K562 (cell line): Measurements from ENCODE around the gene MATN1. TPM values are rescaled to one million over a fixed set of nuclear protein-coding genes. Genes with fewer than 3 reads are reported as not detected.

Experiments used
- ATAC-seq: fragments of 200-7000 bp; cut with Tn5 transposase; 3 replicates; pipeline ENCODE4 v1.9.1; 2020; ENCODE audit warnings: moderate library complexity
- BruUV-seq: library from RNA; stranded (reverse); fragments of 400-500 nt; replicated peaks from 2 replicates; lab custom pipeline; 2021; lab: Mats Ljungman, UMichigan
- CTCF ChIA-PET: fragments of 300-600 bp; formaldehyde crosslinking; extraction: SDS; loops from one replicate; lab custom pipeline; 2021; ENCODE audit warnings: low intra/inter-chr PET ratio; lab: Yijun Ruan, JAX
- POLR2A ChIA-PET: fragments of 300-600, 350-650 bp; sonication (Branson Sonifier 250); formaldehyde crosslinking; extraction: SDS; loops from one replicate; lab custom pipeline; 2021; ENCODE audit warnings: antibody characterized with exemption, inconsistent platforms; lab: Yijun Ruan, JAX
- DNase-seq, 4 experiments: peaks; one replicate each; pipeline versions ENCODE4 v3.0.0 to v3.0.0-alpha.2; 2011 to 2018; ENCODE audit warnings: low spot score in 3 of 4, mixed read lengths in 3 of 4; ENCODE audit errors: extremely low read depth in 1 of 4
- FAIRE-seq: peaks from 2 replicates; lab custom pipeline; 2011; peaks lifted over from hg19 to GRCh38; lab: Jason Lieb, UNC
- H2AFZ ChIP-seq: 2 replicates; pipeline ENCODE4 v1.6.0; 2011; ENCODE audit warnings: low read depth, low read length, control low read depth, inconsistent platforms
- H3K27ac ChIP-seq: fragments of 200-600 bp; 3 replicates; pipeline ENCODE4 v1.8.0; 2011; ENCODE audit warnings: low read depth, mild to moderate bottlenecking, control low read depth, inconsistent platforms, low read length, moderate library complexity, mixed read lengths; ENCODE audit errors: extremely low read depth
- H3K27me3 ChIP-seq, 2 experiments: fragments of 300-600 bp in 1 of 2; 2 replicates in 1 of 2; 3 replicates in 1 of 2; pipeline versions ENCODE4 v1.6.0 to v1.8.0; 2011; ENCODE audit warnings: inconsistent platforms in 2 of 2, low read length in 2 of 2, mild to moderate bottlenecking in 1 of 2, mixed read lengths in 1 of 2, moderate library complexity in 1 of 2; ENCODE audit not compliant: control insufficient read depth in 2 of 2, insufficient read depth in 2 of 2
- H3K36me3 ChIP-seq: fragments of 300-600 bp; 3 replicates; pipeline ENCODE4 v1.8.0; 2011; ENCODE audit warnings: mild to moderate bottlenecking, low read length, inconsistent platforms; ENCODE audit not compliant: control insufficient read depth, insufficient read depth
- H3K4me1 ChIP-seq, 2 experiments: fragments of 200-600 bp in 1 of 2; replicated peaks in 1 of 2; 2 replicates in 1 of 2; 3 replicates in 1 of 2; pipeline versions ENCODE4 v1.5.1 to v1.8.0; 2011; ENCODE audit warnings: inconsistent platforms in 2 of 2, low read length in 2 of 2, mild to moderate bottlenecking in 1 of 2, mixed read lengths in 1 of 2, moderate library complexity in 1 of 2; ENCODE audit not compliant: control insufficient read depth in 2 of 2, insufficient read depth in 2 of 2
- H3K4me2 ChIP-seq: 2 replicates; pipeline ENCODE4 v1.6.1; 2011; ENCODE audit warnings: low read length, control low read depth, inconsistent platforms, mixed read lengths; ENCODE audit not compliant: insufficient read depth
- H3K4me3 ChIP-seq: fragments of 200-600 bp; sonication (generic), shearing (Covaris generic); 2 replicates; pipeline ENCODE4 v1.5.1; 2016; ENCODE audit warnings: control low read depth, inconsistent platforms
- H3K79me2 ChIP-seq: fragments of 200-600 bp; 3 replicates; pipeline ENCODE4 v1.8.0; 2011; ENCODE audit warnings: low read length, inconsistent platforms; ENCODE audit not compliant: control insufficient read depth, insufficient read depth
- H3K9ac ChIP-seq, 2 experiments: 2 replicates each; pipeline versions ENCODE4 v1.6.0 to v1.6.1; 2011; ENCODE audit warnings: low read depth in 2 of 2, low read length in 2 of 2, control low read depth in 1 of 2, inconsistent platforms in 1 of 2, mild to moderate bottlenecking in 1 of 2, mixed read lengths in 1 of 2; ENCODE audit not compliant: insufficient read depth in 1 of 2
- H3K9me1 ChIP-seq: one replicate; pipeline ENCODE4 v1.6.0; 2011; ENCODE audit warnings: inconsistent platforms, mild to moderate bottlenecking, low read length, moderate library complexity; ENCODE audit not compliant: control insufficient read depth, insufficient read depth
- H3K9me3 ChIP-seq: replicated peaks from 2 replicates; pipeline ENCODE4 v1.5.1; 2011; ENCODE audit warnings: low read depth, low read length, inconsistent platforms; ENCODE audit not compliant: control insufficient read depth, insufficient read depth
- H4K20me1 ChIP-seq: replicated peaks from 2 replicates; pipeline ENCODE4 v1.6.1; 2011; ENCODE audit warnings: low read length, inconsistent platforms, mixed read lengths; ENCODE audit not compliant: control insufficient read depth, insufficient read depth
- BACH1 ChIP-seq: fragments of 200-800 bp; sonication (Bioruptor generic); IDR thresholded peaks from 2 replicates; pipeline ENCODE4 v1.6.1; 2016; ENCODE audit warnings: missing genetic modification characterization, missing compliant biosample characterization
- DACH1 ChIP-seq: fragments of 450-650 bp; IDR thresholded peaks from 2 replicates; pipeline ENCODE4 v1.6.1; 2018; ENCODE audit not compliant: partially characterized antibody
- ZNF165 ChIP-seq: fragments of 250-450 bp; sonication (Bioruptor Pico); IDR thresholded peaks from 2 replicates; pipeline ENCODE4 v1.4.0; 2020; ENCODE audit warnings: borderline replicate concordance
- ZNF280B ChIP-seq: fragments of 250-450 bp; sonication (Bioruptor Pico); IDR thresholded peaks from 2 replicates; pipeline ENCODE4 v1.5.1; 2021; ENCODE audit warnings: mild to moderate bottlenecking
- ZNF717 ChIP-seq: fragments of 250-450 bp; sonication (Bioruptor Pico); IDR thresholded peaks from 2 replicates; pipeline ENCODE4 v1.5.0; 2021
- WGBS: fragments of 100-300 bp; shearing (Covaris generic); methylation state at CpG from one replicate; pipeline ENCODE4 v1.1.6; 2016; ENCODE audit warnings: low coverage, mixed read lengths; ENCODE audit not compliant: insufficient coverage; ENCODE audit errors: missing lambda C conversion rate; 5-methylcytosine and 5-hydroxymethylcytosine counted together
- in situ Hi-C: fragments of 300-500 bp; cut with MboI; formaldehyde crosslinking; loops from 4 replicates; pipeline ENCODE4 v1.15.0; 2018; ENCODE audit warnings: inconsistent platforms, mixed read lengths
- intact Hi-C: fragments of 100-400 bp; cut with micrococcal nuclease; formaldehyde crosslinking; loops from 2 replicates; pipeline ENCODE4 v1.14.2; 2022
- polyA plus RNA-seq, 8 experiments: library from polyadenylated mRNA; depleted of rRNA in 4 of 8; stranded (reverse) in 5 of 8; unstranded in 3 of 8; fragments of >200 nt; fragmentation: Nextera tagmentation in 2 of 8; fragmentation: Illumina TruSeq in 1 of 8; extraction: Ambion mirVana in 2 of 8; extraction: Trizol in 1 of 8; gene quantifications; 2 replicates each; pipeline versions ENCODE4 v1.2.1 to v1.2.3, GENCODE V29; 2011 to 2014; ENCODE audit warnings: inconsistent platforms in 1 of 8, missing spikeins in 1 of 8
- total RNA-seq, 7 experiments: library from RNA; depleted of rRNA in 6 of 7; stranded (reverse); fragments of >200 nt in 6 of 7; fragmentation: Illumina TruSeq in 2 of 7; extraction: Trizol in 2 of 7; gene quantifications; 2 replicates each; pipeline versions ENCODE4 v1.2.1 to v1.2.3, GENCODE V29; 2011 to 2021; ENCODE audit warnings: low replicate concordance in 1 of 7

Gene MATN1
- total and polyA plus RNA-seq, 9 of the 15 experiments (the other 6 are each of a cell fraction or from before 2014, with no cell fraction given): 0.10 to 2.3 (median 1.2) TPM

- TF ChIP-seq BACH1 (tag): no peak
- TF ChIP-seq ZNF717: no peak
- no peak for TF ChIP-seq ZNF280B (CRISPR knock-in tag)
Measured at GRCh38 chr1:30691480-30691879, 31.9 kb downstream of the MATN1 start (continued).

- no peak overlapping the region for H3K4me3 ChIP-seq
- under 1% methylated on average over 7 of the region's 7 CpGs for WGBS
- peaks cover 20 to 57% of the 10 kb centered on the region in 2 experiments; a peak in 4 of 5 replicates for H3K27me3 ChIP-seq
- in situ Hi-C loops (no loop called here), intact Hi-C loops (no loop called here)
- 0 out of 2 replicates have a peak, but pooled peaks cover 10% of the 10 kb centered on the region for H4K20me1 ChIP-seq
- no peaks in the 10 kb centered on the region for H3K79me2 ChIP-seq
- H3K9ac ChIP-seq: no peak overlapping the region
- no peaks in the 10 kb centered on the region for H3K9me1 ChIP-seq
- CTCF ChIA-PET: no interaction called here
- no peak for DNase-seq
- peaks cover 0 to 6% of the 10 kb centered on the region in 2 experiments; a peak in 1 of 5 replicates for H3K4me1 ChIP-seq
- POLR2A ChIA-PET: interaction anchor here (0.7 to 1.1 kb wide), 4 partner anchors 11 to 1307 kb away, joined by 3 read pairs; partner anchors contain the start of gene MATN1
- no peaks in the 10 kb centered on the region for H3K36me3 ChIP-seq
- BruUV-seq: no TSS peak
- no peak for TF ChIP-seq ZNF165
- peak; percentile 50 for TF ChIP-seq DACH1
- FAIRE-seq: peak; percentile 11
- no peaks in the 10 kb centered on the region for H3K9me3 ChIP-seq
- no peak for ATAC-seq
- no peak overlapping the region for H3K27ac ChIP-seq
- no peak overlapping the region for H3K4me2 ChIP-seq
- no peak overlapping the region for H2AFZ ChIP-seq
Measured at GRCh38 chr1:30689901-30690645, 33.3 kb downstream of the MATN1 start.
